T1000 (cell line): ENCODE data around the gene HBP1.
"Not testable (repeated sequence)": the region's sequence is repeated elsewhere in the genome, so short reads cannot be mapped to it uniquely, and the experiment has no call there.

Experiments used
- DNase-seq: peaks from one replicate; lab custom pipeline; 2025; ENCODE audit warnings: mixed read lengths; lab: John Stamatoyannopoulos, UW

The HBP1 gene

DNA sequence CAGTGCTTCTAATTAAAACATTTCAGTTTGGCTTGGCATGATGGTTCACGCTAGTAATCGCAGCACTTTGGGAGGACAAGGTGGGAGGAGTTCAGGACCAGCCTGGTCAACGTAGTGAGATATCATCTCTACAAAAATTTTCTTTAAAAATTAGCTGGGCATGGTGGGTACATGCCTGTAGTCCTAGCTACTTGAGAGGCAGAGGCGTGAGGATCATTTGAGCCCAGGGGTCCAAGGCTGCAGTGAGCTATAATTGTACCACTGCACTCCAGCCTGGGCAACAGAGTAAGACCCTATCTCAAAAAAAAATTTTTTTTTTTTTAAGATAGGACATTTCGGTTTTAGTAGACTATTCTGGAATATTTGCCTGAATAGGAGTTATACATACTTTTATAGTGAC, 12.4 kb downstream of the HBP1 start:
- no peak for DNase-seq

DNA sequence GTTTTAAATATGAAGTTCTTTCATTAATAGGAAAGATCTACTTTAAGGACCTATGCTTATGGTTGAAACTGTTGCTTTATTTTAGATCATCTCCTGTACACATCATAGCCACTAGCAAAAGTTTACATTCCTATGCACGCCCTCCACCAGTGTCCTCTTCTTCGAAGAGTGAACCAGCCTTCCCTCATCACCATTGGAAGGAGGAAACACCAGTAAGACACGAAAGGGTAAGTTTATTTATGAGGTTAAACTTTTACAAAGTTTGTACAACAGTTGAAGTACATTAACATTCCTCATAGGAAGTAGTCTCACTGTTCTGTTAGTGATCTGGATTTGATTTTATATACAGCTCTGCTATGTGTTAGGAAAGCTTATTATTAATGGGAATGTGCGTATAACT, 16.9 kb downstream of the HBP1 start:
- DNase-seq: no peak

DNA sequence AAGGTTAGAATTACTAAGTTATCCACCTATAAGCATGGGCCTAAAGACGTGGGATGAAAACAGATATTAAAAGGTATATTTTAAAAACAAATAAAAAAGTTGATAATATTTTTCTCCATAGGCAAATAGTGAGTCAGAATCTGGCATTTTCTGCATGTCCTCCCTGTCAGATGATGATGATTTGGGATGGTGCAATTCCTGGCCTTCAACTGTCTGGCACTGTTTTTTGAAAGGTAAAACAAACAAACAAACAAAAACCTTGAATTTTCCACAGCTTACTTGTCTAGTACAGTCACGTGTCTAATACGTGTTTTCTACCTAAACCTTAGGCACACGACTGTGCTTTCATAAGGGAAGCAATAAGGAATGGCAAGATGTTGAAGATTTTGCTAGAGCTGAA, 17.4 kb downstream of the HBP1 start:
- DNase-seq: no peak

DNA sequence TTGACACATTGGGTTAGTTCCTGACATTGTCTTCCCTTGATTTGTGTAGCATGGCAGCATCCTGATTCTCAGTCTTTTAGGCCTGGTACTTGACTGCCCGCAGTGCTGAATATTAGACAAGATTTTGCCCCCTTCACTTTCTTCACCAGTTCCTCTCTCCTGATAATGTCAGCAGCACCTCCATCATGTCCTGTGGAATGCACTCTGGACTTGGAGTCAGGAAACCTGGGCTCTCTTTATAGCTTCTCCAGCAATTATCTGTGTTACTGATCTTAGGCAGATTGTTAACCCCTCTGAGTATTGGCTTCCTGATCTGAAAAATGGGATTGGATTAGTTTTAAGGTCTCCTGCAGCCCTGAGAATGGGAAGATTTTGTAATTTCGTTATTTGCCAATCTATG, 19.0 kb downstream of the HBP1 start:
- no peak for DNase-seq

DNA sequence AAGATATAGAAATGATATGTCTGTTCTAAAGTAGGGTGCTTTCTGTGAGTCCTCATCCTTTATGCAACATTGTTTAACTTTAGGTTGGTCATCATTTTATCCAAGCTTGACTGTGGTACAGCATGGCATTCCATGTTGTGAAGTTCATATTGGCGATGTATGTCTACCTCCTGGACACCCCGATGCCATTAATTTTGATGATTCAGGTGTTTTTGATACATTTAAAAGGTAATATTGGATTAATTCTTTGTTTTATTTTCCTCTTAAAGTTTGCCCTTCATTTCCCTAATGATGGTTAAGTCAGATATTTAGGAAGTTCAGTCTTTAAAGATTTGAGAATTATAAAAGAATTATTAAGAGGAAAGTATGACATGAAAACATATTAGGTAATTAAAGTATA, 21.3 kb downstream of the HBP1 start:
- no peak for DNase-seq

DNA sequence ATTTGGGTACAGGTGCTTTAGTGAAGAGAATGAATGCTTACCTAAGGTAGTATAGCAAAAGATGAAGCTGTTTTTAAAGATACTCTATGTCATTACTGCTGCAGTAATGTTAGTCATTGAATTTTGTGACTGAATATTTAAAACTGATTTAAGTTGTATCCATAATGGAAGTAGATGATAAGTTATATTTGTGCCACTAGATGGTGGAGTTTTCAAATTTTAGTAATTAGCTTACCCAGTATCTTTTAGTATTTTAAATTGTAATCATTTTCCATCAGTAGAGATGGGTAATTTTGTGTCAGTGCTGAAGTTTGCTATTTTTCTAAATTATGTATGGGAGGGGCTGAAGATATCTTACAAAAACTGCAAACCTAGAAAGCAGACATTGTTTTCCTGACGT, 25.2 kb downstream of the HBP1 start:
- DNase-seq: no peak

DNA sequence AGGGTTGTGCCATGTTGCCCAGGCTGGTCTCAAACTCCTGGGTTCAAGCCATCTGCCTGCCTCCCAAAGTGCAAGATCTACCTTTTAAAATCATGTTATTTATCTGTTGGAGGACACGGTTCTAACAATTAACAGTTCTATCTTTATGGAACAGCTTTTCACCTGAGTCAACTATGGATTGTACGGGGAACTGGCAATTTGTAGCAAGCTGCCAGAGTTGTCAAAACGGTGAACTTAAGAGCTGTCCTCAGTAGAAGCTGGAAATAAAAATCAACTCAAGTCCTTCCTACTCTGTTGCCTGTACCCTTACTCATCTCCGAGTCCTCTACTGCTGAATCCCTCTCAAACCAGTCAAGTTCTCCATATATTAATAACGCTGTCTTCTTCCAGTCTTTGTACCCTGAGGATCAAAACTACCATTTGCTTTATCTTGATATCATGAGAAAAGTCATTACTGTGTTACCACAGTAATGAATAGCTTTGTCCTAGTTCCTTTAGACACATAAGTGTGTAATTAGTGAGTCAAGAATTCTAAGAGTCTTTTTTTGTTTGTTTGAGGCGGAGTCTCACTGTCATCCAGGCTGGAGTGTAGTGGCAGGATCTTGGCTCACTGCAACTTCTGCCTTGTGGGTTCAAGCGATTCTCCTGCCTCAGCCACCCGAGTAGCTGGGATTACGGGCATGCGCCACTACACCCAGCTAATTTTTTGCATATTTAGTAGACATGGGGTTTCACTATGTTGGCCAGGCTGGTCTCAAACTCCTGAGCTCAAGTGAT, 28.2 kb downstream of the HBP1 start:
- no peak for DNase-seq

DNA sequence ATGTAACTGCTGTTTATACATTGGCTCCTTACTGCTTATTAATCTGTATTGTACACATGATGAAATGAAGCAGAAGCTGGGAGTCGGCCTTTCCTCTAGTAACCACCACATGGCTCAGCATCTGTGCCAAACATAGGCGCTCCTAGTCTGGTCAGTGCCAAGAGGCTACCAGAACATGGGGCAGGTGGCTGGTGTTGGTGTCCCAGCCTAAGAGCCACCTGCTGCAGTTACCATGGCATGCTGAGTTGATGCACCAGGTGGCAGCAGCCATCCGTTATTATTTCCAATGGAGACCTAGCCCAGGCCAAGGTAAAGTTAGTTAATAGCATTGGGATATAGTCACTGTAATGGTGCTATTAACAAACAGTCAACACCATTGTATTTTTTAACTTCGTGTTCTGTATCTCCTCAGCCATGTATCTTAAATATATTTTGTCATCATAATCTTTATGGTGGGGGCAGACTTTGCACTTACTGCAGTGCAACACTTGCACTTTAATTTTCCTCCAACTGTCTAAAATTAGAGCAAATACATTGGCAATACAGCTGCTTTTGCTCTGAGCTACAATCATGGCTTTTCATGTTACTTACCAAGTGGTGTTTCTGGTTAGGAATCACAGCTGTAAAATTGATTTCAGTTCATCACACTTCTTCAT, 33.1 kb downstream of the HBP1 start:
- no peak for DNase-seq

DNA sequence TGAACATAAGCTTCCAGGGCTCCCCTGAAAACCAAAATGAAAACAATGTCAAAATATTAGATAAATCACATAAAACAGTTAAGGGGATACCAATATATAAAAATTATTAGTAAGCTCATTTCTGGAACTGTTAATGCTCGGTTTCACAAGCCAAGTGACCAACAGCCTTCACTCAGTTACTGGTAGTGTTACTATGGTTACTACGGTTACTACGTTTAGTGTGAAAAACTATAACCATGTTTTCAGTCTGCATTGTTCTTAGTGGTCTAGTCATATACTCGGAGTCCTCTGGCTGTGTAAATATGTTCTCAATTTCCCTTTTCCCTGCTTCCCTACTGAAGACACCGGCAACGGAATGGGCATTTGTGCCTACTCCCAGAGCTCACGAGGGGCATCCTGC, 34.8 kb downstream of the HBP1 start:
- DNase-seq: no peak

DNA sequence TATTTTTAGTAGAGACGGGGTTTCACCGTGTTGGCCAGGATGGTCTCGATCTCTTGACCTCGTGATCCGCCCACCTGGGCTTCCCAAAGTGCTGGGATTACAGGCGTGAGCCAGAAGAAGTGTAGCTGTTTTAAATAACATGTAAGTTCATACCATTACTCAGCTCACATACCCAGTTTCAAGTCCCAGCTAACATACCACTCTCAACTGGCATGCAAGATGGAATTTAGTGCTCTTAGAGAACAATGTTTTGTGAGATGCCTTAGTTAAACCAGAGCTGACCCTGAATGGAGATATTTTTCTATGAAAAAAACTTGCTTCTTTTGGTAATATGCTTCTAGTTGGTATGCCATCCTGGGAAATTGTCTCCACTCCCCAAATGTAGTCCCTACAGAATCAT, 37.3 kb downstream of the HBP1 start:
- no peak for DNase-seq

DNA sequence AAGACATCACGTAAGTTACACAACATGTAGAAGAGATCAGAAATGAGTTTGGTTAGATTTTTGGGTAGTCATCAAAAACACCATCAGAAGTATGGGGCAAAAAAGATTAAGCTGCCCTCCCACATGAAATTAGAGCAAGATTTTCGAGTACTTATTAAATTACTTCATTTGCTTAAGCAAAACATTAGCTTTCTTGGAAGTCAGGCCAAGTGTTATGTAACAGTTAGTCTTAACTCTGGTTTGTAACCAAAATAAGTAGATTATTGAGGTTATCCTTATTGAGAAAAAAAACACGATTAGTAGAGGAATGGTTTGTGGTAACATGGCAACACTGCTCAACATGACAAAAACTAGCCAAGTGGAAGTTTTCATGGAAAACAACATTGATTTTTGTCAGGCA, 37.9 kb downstream of the HBP1 start:
- DNase-seq: no peak

DNA sequence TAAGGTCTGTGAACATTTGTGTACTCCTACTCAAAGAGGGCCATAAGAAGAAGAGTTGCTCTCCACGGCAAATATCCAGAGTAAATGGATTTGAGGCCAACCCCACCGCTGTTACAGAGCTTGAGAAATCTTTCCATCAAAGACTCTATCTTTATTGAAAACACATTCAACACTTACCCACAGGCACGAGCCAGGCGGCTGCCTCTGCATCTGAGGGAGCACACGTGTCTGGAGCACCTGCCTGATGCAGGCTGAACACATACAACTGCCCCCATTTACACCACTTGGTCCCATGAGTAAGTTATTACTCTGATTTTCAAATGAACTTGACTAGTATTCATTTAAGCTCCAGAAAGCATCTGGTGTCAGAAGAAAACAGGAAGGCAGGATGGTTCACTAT, 38.7 kb downstream of the HBP1 start:
- no peak for DNase-seq

DNA sequence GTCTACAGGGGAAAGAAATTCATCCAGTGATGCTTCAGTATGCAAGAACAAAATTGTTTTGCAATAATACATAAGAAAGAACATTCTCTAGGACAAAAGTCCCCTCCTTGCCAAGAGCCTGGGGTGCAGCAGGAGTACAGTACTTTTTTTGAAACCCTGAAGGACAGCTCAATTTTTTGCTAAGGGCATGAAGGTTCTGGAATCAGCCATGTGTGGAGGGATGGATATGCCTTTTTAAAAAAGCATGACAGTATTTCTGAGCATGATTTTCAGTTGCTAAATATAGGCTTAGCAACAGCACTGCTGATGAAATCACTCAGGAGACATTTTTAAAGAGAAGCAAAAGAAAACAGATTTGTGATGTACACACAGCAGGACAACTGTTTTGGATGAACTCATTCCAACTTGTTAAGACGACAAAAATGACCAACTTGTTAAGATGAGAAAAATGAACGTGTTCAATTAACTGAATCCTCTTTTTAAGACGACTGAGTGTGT, 39.3 kb downstream of the HBP1 start:
- DNase-seq: no peak

DNA sequence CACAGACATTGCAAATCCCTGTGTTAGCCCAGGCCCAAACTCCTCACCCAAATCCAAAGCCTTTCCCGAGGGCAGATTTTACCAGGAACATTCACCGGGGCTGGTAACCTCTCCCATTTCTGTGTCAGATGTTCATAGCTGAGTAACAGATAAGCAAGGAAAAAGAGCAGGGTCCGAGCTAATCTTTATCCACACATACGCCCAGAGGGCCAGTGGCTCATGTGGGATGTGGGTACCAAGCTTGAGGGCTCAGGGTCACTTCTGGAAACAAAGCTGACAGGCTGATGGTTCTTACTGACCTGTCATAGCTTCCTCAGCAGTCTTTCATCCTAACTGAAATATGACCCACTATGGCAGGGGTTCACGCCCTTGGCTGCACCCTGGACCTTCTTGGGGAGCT, 39.8 kb downstream of the HBP1 start:
- DNase-seq: no peak

DNA sequence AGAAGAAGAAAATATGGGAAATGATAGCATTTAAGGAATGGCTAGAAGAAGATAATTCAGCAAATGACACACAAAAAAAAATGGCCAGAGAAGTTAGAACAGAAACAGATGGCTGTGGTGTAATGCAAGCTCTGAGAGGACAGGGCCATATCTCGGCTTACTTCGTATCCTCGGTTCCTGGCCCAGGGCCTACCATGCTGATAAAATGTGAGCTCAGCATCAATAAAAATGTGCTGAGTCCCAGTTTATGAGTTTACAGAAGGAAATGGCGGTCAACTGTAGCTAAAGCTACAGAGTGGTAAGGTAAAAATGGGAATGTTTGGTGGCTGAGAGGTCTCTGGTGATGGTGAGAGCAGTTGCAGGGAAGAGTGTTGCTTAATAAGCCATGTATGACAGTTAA, 40.8 kb downstream of the HBP1 start:
- DNase-seq: no peak

DNA sequence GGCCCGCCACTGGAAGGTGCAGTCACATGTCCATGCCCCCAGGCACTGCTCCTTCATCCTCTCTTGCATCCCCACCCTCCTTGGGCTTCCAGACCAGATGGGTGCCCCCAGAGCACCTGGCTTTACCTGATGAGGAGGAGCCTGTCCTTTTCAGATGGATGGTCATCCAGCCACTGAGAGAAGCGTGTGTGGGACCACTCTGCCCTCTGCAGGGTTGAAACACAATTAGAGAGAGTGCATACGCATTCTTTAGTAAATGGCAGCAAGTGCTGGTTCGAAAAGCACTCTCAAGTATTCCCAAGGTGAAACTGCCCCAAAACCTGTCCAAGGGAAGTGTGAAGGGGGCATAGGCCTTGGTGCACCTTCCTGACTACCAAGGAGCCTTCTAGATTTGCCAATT, 41.6 kb downstream of the HBP1 start:
- DNase-seq: no peak

DNA sequence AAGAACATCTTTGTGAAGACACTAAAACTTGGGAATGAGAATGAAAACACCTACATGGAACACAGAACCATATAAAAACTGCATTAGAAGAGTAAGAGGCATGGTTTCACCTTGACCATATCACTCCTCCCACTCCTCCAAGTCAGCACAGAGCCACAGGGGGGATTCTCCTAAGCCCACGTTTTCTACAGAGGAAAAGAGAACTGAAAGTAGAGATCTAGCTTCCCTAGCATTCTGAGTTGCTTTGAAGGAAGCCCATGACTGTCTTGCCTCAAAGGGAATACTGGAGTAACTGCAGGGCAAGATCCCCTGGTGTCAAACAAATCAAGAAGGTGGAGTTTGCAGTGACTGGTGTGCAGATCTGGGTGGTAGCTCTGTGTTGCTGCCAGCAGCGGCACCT, 43.9 kb downstream of the HBP1 start:
- no peak for DNase-seq

DNA sequence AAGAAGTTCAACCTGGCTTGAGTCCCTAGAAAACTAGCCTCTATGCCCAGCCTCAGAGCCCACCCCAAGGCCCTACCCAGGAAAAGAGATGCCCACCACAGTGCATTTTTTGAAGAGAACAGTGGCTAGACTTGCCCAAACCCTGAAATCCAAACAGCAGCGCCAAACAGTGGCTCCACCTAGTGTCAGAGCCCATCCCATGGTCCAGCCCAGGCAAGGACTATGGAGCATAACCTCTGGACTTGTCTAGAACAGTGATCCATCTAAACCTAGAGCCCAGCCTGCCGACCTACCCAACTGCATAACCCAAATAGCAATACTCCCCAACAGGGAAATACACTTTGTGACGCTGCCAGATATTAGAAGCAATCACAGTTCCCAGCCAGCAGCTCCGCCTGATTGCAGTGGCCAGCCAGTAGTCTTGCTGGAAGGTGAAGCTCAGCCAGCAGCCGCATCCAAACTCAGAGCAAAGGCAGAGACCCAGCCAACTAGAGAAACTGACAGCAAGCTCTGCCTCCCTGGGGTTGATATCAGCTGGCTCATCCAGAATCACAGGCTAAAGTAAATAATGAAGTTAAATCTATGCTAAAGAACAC, 44.5 kb downstream of the HBP1 start:
- DNase-seq: no peak

DNA sequence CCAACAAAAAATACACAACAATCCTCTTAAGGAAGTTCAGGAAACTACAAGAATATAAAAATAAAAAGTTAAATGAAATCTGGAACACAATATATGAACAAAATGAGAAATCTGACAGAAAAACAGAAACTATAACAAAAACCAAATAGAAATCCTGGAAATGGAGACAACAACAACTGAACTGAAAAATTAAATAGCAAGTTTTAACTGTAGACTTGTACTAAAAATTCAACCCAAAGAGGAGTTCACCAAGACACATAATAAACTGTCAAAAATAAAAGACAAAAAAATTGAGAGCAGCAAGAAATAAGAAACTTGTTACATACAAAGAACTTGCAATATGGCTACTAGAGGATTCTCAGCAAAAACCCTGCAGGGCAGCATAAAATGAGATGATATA, 45.1 kb downstream of the HBP1 start:
- DNase-seq: no peak

DNA sequence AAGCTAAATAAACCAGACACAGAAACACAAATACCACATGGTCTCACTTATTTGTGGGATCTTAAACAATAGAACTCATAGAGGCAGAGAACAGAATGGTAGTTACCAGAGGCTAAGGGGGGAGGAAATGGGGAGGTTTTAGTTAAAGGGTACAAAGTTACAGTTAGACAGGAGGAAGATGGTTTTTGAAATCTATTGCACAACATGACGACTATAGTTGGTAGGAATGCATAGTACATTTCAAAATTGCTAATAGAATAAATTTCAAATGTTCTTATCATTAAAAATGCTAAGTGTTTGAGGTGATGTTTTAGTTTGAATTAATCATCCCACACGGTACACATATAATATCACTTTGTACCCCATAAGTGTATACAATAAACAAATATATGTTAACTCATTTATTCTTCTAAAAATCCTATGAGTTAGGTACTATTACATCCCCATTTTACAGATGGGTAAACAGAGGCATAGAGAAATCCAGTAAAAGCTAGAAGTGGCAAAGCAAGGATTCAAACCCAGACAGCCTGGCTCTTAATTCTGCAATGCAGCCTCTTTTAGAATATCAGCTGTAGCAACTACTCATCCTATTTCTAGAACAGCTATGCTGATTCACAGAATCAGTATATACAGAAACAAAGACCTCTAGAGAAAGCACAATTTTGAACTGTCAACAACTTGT, 50.9 kb downstream of the HBP1 start:
- no peak for DNase-seq

DNA sequence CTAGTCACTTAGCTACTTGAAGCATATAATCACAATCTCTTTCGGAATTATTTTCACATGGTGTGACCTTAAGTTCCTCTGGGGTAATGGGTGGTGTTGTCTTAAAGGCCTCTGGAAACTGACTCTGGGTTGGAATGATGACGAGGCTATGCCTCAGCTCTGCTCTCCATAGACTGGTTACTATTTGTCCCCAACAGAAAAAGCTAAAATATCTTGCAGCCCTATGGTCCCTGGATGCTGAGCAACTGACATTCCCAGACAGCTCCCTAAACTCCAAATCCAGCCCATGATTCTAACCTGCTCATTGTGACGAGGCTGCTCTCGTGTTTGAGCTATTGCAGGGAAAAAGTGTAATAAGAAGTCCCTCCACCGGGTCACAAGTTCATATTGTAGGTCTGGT, 51.6 kb downstream of the HBP1 start:
- DNase-seq: no peak

DNA sequence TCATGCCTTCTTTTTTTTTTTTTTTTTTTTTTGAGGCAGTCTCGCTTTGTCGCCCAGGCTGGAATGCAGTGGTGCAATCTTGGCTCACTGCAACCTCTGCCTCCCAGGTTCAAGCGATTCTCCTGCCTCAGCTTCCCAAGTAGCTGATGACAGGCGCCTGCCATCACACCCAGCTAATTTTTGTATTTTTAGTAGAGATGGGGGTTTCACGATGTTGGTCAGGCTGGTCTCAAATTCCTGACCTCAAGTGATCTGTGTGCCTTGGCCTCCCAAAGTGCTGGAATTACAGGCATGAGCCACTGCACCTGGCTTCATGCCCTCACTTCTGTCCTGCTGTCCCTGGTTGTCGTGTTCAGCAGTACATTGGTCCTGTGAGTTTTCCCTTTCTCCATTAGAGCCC, 52.0 kb downstream of the HBP1 start:
- DNase-seq: not testable (repeated sequence)
